Testis (tissue), 2 donors: Measurements from ENCODE around the gene BRINP2.

Experiments
- POLR2A ChIP-seq: fragments of 450-650 bp; IDR thresholded peaks from one replicate; pipeline ENCODE4 v1.6.1; 2017; ENCODE audit warnings: antibody characterized with exemption, mild to moderate bottlenecking, moderate library complexity
- TF ChIP-seq, protein P1 (sequence below), 3 experiments: fragments of 450-650 bp in 2 of 3; fragments of 200-600 bp in 1 of 3; sonication (generic) in 1 of 3; IDR thresholded peaks; one replicate each; pipeline ENCODE4 v1.5.1; 2016 to 2019; ENCODE audit warnings: antibody characterized with exemption in 3 of 3, mild to moderate bottlenecking in 2 of 3, moderate library complexity in 1 of 3

DNA sequence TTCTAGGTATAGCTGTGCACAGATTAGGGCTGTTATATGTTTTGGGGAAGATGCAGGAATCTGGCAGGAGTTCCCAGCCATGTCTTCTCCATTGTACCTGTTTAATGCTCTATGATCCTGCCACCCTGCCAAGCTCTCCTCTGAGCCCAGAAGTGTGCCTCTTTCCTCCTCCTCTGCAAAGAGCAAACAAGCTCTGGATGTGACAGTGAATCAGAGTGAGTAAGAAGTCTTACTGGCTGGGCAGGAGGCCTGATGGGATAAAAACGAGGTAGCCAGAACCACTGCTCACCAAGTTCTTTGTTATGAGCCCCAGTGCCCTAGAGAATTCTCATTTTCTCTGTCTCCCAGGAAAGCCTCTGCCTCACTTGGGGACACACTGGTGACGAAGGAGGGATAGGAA lies 69.0 kb downstream of the BRINP2 start:
- TF ChIP-seq, protein P1, sequence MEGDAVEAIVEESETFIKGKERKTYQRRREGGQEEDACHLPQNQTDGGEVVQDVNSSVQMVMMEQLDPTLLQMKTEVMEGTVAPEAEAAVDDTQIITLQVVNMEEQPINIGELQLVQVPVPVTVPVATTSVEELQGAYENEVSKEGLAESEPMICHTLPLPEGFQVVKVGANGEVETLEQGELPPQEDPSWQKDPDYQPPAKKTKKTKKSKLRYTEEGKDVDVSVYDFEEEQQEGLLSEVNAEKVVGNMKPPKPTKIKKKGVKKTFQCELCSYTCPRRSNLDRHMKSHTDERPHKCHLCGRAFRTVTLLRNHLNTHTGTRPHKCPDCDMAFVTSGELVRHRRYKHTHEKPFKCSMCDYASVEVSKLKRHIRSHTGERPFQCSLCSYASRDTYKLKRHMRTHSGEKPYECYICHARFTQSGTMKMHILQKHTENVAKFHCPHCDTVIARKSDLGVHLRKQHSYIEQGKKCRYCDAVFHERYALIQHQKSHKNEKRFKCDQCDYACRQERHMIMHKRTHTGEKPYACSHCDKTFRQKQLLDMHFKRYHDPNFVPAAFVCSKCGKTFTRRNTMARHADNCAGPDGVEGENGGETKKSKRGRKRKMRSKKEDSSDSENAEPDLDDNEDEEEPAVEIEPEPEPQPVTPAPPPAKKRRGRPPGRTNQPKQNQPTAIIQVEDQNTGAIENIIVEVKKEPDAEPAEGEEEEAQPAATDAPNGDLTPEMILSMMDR (IDR thresholded peaks at IDR 0.05): no peak
- TF ChIP-seq POLR2A: no peak
